Urothelium cell line (cell line): ENCODE results near the gene ACTR3.
A peak's percentile ranks its signal among the peaks of the same experiment; 100 is the strongest.
"Not testable (repeated sequence)": the region's sequence is repeated elsewhere in the genome, so short reads cannot be mapped to it uniquely, and the experiment has no call there.

Experiments used
- DNase-seq: peaks from one replicate; pipeline ENCODE4 v3.0.0; 2011; ENCODE audit warnings: low spot score, mixed read lengths
- FAIRE-seq: peaks from 2 replicates; lab custom pipeline; 2011; peaks lifted over from hg19 to GRCh38; lab: Jason Lieb, UNC

Gene ACTR3

GRCh38 chr2:113901943-113902342, 12.1 kb downstream of the ACTR3 start:
- FAIRE-seq (no peak), DNase-seq (no peak)

DNA sequence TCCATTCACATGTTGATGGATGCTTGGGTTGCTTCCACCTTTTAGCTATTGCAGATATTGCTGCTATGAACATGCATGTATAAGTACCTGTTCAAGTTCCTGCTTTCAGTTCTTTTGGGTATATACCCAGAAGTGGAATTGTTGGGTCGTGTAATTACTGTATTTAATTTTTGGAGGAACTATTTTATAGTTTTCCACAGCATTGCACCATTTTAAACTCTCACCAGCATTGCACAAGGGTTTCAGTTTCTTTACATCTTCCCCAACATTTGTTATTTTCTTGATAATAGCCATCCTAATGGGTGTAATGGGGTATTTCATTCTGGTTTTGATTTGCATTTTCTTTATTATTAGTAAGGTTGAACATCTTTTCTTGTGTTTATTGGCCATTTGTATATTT, 16.0 kb downstream of the ACTR3 start:
- FAIRE-seq (no peak), DNase-seq (no peak)

DNA sequence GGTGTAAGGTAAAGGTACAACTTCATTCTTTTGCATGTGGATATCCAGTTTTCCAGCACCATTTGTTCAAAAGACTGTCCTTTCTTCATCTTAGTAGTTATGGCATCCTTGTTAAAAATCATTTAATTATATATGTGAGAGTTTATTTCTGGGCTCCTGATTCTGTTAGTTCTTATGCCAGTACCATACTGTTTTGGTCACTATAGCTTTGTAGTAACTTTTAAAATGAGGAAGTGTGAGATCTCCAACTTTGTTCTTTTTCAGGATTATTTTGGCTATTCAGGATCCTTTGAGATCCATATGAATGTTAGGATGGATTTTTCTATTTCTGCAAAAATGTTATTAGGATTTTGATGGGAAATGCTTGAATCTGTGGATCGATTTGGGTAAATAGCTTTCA, 16.8 kb downstream of the ACTR3 start:
- FAIRE-seq: no peak
- DNase-seq: no peak

- DNase-seq: no peak
Observed at GRCh38 chr2:113907297-113907696, 17.4 kb downstream of the ACTR3 start.

DNA sequence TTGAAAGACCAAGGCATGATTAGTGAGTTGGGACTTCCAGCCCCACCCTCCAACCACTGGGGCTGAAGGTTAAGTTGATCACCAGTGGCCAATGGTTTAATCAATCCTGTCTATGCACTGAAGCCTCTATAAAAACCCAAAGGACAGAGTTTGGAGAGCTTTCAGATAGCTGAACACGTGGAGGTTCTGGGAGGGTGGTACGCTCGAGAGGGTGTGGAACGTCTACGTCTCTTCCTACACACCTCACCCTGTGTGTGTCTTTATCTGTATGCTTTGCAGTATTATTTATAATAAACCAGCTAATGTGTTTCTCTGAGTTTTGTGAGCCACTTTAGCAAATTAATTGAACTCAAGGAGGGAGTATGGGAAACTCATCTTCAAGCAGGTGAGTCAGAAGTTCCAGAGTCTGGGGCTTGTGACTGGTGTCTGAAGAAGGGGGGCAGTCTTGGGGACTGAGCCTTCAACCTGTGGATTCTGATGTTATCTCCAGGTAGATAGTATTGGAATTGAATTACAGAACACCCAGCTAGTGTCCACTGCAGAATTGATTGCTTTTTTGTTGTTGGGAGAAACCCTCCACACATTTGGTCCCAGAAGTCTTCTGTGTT, 20.3 kb downstream of the ACTR3 start:
- no peak for FAIRE-seq
- DNase-seq: no peak

More at GRCh38 chr2:113907297-113907696, 17.4 kb downstream of the ACTR3 start:
- FAIRE-seq: no peak

DNA sequence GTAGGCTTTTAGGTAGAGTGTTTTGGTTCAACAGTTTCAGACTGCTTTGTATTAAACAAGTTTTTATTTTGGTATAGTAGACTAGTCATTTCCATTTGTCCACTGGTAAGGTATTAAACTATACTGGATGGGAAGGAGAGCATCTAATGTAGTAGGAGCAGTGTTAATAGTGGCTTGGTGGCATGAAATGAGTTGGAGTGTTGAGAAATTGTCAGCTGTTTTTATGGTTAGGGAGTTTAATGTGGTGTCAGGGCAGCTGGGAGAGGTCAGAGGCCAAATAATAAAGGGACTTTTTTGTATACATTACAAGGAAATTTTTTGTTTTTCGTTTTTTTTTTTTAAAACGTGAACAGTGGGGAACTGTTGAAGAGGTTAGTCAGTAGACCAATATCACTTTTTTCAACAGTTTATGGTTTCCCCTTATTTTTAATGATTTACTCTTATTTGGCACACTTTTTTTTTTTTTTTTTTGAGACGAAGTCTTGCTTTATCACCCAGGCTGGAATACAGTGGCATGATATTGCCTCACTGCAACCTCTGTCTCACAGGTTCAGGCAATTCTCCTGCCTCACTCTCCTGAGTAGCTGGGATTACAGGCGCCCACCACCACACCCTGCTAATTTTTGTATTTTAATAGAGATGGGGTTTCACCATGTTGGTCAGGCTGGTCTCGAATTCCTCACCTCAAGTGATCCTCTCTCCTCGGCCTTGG, 21.2 kb downstream of the ACTR3 start:
- FAIRE-seq (no peak), DNase-seq (no peak)

GRCh38 chr2:113915082-113915819, 25.4 kb downstream of the ACTR3 start:
- no peak for DNase-seq
- FAIRE-seq: no peak

DNA sequence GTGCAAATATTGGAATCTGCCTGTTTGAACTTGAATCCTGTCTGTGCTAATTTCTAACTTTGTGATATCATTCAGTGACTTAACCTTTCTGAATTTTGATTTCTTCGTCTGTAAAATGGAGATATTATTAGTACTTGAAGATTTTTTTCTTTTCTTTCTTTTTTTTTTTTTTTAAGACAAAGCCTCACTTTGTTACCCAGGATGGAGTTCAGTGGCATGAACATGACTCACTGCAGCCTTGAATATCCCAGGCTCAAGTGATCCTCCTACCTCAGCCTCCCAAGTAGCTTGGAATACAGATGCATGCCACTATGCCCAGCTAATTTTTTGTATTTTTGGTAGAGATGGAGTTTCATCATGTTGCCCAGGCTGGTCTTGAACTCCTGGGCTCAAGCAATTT, 28.3 kb downstream of the ACTR3 start:
- no peak for DNase-seq
- no peak for FAIRE-seq

DNA sequence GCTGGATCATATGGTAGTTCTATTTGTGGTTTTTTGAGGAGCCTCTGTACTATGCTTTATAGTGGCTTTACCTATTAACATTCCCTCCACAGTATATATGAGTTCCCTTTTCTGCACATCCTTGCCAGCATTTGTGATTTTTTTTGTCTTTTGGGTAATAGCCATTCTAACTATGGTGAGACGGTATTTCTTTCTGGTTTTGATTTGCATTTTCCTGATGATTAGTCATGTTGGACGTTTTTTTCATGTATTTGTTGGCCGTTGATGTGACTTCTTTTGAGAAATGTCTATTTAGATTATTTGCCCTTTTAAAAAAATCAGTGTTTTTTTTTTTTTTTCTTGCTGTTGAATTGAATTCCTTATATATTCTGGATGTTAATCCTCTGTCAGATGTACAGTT, 31.1 kb downstream of the ACTR3 start:
- FAIRE-seq: no peak
- no peak for DNase-seq

DNA sequence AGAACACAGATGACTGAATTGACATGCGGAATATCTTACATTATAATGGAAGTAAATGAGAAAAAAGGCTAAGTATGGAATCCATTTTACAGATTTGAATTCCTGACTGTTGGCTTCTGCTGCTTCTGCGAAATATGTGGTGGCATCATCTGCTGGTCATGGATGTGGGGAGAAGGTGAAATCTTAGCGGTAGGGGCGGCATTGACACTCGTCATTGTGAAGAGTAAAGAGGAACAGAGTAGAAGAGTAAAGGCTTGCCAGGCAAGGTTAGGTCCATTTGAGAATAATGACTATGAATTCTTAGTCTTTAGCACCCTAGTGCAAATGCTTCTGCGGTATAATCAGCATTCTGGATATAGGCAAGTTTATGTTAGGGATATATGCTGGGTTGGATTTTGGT, 32.4 kb downstream of the ACTR3 start:
- FAIRE-seq (no peak), DNase-seq (no peak)

DNA sequence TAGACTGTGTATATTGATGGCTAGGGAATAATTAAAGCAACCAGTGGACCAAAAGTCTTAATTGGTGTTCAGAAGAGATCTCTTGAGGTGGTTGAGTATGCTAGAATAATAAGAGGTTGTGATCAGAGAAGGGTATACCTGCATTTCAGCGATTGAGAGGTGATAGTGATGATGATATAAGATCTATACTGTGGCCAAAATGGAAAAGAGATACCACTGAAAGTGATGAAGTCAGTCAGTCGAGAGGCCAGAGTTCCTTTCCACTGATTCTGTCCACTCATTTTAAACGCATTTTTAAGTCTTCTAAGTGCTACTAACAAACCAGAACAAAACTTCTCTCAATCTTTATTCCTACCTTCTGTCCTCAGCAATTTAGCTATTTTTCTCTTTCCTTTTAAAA, 32.9 kb downstream of the ACTR3 start:
- FAIRE-seq: no peak
- no peak for DNase-seq

- FAIRE-seq (no peak), DNase-seq (no peak)
Observed at GRCh38 chr2:113925884-113926283, 36.0 kb downstream of the ACTR3 start.

- DNase-seq (no peak), FAIRE-seq (peak; percentile 32)
Observed at GRCh38 chr2:113926314-113926713, 36.4 kb downstream of the ACTR3 start.

- no peak for FAIRE-seq
Observed at GRCh38 chr2:113930448-113930847, 40.6 kb downstream of the ACTR3 start.

GRCh38 chr2:113937501-113937900, 47.6 kb downstream of the ACTR3 start:
- DNase-seq (no peak), FAIRE-seq (no peak)

More at GRCh38 chr2:113930448-113930847, 40.6 kb downstream of the ACTR3 start:
- DNase-seq: no peak

DNA sequence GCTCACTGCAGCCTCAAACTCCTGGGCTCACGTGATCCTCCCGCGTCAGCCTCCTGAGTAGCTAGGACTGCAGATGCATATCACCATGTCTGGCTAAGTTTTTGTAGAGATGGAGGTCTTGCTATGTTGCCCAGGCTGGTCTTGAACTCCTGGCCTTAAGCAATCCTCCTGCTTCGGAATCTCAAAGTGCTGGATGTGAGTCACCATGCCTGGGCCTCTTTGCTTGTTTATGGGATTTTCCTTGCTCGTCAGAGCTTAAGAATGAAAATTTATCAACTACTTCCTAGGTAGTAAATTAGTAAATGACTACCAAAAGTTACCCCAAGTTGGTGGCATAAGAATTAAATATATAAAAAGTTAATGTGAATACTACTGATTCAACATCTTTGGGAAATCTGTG, 51.0 kb downstream of the ACTR3 start:
- DNase-seq: no peak
- no peak for FAIRE-seq

DNA sequence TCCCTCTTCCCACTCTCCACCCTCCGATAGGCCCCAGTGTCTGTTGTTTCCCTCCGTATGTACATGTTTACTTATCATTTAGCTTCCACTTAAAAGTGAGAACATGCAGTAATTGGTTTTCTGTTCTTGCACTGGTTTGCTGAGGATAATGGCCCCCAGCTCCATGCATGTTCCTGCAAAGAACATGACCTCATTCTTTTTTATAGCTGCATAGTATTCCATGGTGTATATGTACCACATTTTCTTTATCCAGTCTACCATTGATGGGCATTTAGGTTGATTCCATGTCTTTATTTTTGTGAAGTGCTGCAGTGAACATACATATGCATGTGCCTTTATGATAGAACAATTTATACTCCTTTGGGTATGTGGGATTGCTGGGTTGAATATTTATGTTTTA, 55.9 kb downstream of the ACTR3 start:
- DNase-seq, FAIRE-seq: not testable (repeated sequence)

GRCh38 chr2:113950906-113951305, 61.0 kb downstream of the ACTR3 start:
- DNase-seq: not testable (repeated sequence)
- peak; percentile 56 for FAIRE-seq

GRCh38 chr2:113961000-113961399, 71.1 kb downstream of the ACTR3 start:
- DNase-seq (no peak), FAIRE-seq (no peak)

- DNase-seq (no peak), FAIRE-seq (no peak)
Observed at GRCh38 chr2:113962692-113963480, 73.0 kb downstream of the ACTR3 start.

DNA sequence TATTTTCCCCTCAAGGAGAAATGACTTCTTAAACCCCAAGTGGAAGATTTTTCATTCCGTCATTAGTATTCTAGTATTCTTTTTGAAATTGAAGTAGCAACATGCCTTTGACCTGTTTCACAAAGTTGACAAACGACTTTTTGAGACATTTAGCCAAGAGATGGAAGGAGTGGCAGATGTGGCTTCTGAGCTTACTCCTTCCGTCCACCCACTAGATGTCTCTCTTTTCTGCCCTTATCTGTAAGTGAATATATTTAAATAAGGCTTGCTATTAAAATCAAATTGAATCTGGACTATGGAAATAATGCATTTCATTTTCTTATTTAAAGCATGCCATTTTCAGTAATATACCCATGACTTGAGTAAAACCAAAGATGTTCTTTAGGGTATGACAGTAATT, 74.1 kb downstream of the ACTR3 start:
- no peak for FAIRE-seq
- no peak for DNase-seq
